Thyroid gland (tissue), 4 donors: ENCODE results near the gene SZT2.

Source experiments
- CTCF ChIP-seq, 6 experiments: fragments of 200-600 bp in 3 of 6; fragments of 450-650 bp in 3 of 6; sonication (generic) in 3 of 6; IDR thresholded peaks; one replicate each; pipeline ENCODE4 v1.5.1; 2016 to 2019; ENCODE audit warnings: antibody characterized with exemption in 6 of 6, mild to moderate bottlenecking in 2 of 6, inconsistent platforms in 1 of 6, moderate library complexity in 1 of 6
- POLR2A ChIP-seq, 2 donors: fragments of 450-650 bp; IDR thresholded peaks; one replicate each; pipeline ENCODE4 v1.6.1; 2017; ENCODE audit warnings: antibody characterized with exemption in 2 of 2, mild to moderate bottlenecking in 2 of 2, moderate library complexity in 1 of 2

- TF ChIP-seq CTCF (IDR thresholded peaks at IDR 0.05) (no peak), POLR2A (IDR thresholded peaks at IDR 0.05) (no peak)
Observed at GRCh38 chr1:43387976-43388599, 1.6 kb upstream of the SZT2 start.
